ENCODE data around the gene ZNF688.
"Not testable (repeated sequence)": the region's sequence is repeated elsewhere in the genome, so short reads cannot be mapped to it uniquely, and the experiment has no call there.

The ZNF688 gene

GRCh38 chr16:30555315-30556124 is 16.0 kb downstream of the ZNF688 start:
- no peak for DNase-seq

DNA sequence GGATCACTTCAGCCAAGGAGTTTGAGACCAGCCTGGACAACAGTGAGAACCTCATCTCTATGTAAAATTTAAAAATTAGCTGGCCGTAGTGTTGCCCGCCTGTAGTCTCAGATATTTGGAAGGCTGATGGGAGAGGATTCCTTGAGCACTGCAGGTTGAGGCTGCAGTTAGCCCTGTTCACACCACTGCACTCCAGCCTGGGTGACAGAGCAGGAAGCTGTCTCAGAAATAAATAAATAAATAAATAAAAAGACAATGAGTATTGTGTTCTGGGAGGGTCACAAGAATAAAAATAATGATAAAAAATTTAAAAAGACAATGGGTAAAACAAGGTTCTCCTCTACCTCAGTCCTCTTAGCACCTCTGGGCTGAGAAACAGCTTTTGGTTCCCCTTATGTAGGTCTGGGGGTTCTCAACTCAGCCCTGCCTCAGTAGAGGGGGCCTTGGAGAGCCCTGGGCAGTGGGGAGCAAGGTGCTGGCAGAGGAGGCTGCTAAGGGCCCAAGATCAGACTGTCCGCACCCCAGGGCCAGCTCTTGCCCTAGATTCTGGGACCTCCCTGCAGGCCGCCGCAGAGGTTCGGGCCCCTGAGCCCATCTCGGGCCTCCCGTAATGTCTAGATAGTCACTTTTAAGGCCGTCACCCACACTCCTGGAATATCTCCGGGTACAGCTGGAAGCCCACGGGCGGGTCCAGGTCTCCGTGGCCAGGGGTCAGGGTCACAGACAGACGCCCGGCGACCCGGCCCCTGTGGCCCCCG is 16.8 kb downstream of the ZNF688 start:
- no peak for DNase-seq

DNA sequence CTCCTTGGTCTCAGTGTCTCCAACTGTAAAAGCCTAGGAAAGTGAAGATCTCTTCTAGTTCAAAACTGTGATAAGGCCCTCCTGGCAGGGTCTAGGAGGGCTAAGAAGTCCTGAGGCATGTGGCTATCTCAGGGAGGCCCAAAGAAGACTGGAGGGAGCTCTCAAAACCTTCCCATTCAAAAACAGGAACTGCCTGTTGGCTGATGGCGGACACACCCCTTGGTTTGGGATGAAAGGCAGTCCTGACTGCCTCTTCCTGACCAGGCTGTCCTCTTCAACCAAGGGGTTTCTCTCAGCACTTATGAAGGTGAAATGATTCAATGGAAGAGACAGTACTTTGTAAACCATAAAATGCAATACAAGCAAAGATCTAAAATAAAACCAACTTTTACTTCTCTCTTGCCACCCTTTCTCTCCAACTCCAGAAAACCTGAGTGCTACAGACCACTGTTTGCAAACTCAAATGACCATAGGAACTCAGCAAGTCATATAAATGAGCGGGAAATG is 18.1 kb downstream of the ZNF688 start:
- no peak for DNase-seq

- DNase-seq, result no peak
Observed at GRCh38 chr16:30552956-30553355, 18.6 kb downstream of the ZNF688 start.

GRCh38 chr16:30551781-30552180 is 19.7 kb downstream of the ZNF688 start:
- no peak for DNase-seq

GRCh38 chr16:30548416-30549253 is 22.9 kb downstream of the ZNF688 start:
- DNase-seq, result no peak

GRCh38 chr16:30546115-30546514 is 25.4 kb downstream of the ZNF688 start:
- DNase-seq, result no peak

GRCh38 chr16:30543067-30543466 is 28.4 kb downstream of the ZNF688 start:
- DNase-seq, result no peak

- DNase-seq, result no peak
Observed at GRCh38 chr16:30541502-30542329, 29.8 kb downstream of the ZNF688 start.

DNA sequence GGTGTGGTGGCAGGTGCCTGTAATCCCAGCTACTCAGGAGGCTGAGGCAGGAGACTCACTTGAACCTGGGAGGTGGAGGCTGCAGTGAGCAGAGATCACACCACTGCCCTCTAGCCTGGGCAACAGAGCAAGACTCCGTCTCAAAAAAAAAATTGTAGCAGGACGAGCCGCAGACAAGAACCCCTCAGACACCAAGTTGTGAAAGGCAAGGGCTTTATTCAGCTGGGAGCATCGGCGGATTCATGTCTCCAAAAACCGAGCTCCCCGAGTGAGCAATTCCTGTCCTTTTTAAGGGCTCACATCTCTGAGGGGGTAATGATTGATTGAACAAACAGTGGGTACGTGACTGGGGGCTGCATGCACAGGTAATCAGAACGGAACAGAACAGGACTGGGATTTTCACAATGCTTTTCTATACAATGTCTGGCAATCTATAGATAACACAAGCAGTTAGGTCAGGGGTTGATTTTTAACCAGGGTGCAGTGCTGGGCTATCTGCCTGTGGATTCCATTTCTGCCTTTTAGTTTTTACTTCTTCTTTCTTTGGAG is 30.5 kb downstream of the ZNF688 start:
- DNase-seq, result not testable (repeated sequence)

DNA sequence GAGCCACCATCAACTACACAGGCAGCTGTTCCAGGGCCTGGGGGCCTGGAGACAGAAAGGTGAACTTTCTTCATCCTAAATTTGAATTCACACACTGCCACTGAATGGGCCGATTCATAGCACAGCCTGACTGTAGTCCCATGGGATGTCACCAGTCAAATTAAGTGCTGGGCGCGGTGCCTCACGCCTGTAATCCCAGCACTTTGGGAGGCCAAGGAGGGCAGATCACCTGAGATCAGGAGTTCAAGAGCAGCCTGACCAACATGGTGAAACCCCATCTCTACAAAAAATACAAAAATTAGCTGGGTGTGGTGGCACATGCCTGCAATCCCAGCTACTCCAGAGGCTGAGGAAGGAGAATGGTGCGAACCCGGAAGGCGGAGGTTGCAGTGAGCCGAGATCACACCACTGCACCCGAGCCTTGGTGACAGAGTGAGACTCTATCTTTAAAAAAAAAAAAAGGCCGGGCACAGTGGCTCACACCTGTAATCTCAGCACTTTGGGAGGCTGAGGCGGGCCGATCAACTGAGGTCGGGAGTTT is 31.5 kb downstream of the ZNF688 start:
- not testable (repeated sequence) for DNase-seq

DNA sequence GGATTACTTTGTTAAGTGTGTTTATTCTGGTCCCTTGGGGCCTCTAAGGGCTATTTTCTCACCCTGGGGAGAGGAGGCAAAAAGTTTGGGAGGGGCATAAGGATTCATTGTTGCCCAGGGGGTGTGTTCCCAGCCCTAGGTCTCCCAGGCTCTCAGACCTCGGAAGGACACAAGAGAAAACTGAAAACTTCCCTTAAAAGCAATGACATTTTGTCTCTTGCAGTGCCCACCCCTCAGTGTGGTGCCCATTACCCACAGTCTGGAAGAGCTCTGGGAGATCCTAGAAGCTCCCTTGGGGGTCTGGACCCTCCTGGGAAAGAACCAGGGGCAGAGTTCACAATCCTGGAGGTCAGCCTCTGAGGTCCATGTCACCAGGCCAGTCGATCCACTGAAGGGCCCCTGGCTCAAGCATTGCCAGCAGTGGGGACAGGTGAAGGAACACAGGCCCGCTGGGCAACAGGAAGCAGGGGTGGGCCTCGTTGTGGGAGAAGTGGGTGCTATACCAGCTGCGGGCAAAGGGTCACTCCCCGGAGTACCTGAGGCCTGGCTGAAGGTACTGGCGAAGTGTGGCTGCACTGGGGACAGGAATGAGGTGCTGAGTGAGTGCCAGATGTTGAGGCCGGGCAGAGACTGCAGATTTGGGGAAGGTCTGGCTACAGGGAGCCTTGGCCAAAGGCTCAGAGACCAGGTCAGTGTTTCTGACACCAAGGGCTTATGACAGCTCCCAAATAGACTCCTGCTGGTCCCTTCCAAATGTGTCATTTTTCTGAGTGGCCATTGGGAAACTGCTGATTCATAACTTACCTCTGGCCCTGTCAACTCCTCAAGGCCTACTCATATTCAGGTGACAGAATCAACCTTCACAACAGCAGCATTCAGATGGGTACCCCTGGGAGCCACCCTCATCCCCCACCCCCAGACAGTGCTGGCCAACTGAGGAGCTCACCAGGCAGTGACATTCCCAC is 32.2 kb downstream of the ZNF688 start:
- DNase-seq, result no peak

DNA sequence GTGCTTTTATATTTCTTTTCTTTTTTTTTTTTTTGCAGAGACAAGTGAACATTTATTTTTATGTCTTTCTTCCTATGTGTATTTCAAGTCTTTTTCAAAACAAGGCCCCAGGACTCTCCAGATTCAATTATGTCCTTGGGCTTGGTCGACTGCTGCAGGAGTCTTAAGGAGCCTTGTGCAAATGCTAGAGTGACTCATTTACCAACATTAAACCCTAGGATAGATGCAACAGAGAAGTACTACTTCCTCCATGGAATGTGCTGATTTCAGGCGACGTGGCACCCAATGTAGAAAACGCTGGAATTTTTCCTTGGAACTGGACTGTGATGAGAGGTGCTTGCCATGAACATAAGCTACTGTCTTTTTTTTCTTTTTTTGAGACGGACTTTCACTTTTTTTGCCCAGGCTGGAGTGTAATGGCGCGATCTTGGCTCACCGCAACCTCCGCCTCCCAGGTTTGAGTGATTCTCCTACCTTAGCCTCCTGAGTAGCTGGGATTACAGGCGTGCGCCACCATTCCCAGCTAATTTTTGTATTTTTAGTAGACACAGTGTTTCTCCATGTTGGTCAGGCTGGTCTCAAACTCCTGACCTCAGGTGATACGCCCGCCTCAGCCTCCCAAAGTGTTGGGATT is 35.0 kb downstream of the ZNF688 start:
- DNase-seq, result not testable (repeated sequence)

DNA sequence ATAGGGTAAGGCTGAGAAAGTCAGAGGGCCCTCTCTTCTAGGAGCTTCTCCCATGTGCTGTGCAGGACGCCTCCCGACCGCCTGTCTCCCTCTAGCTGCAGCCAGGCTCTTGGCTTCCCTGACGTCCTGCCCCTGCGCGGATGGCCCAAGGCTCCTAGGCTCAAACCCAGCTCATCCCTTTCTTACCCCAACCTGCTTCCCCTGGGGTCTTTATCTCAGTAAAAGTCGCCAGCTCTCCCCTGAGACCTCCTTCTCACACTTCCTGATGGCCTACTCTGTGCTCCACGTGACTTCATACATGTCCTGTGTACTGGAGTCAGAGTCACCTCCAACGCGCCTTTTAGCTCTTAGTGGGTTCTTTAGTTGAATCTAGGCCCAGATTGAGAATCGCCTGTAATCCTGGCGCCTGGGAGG is 35.7 kb downstream of the ZNF688 start:
- peak; percentile 8 to 61 for DNase-seq

GRCh38 chr16:30535106-30535776 is 36.3 kb downstream of the ZNF688 start:
- DNase-seq, result peak in 1 of 2 experiments; percentile 55

- peak; percentile 76 to 88 for DNase-seq
Observed at GRCh38 chr16:30534368-30535105, 37.0 kb downstream of the ZNF688 start, which contains the start of gene ZNF747. Gene ZNF747, minus strand, starts transcription at chr16:30534858. Its CDS starts 179 bp downstream, at chr16:30534679.

GRCh38 chr16:30533748-30534367 is 37.7 kb downstream of the ZNF688 start:
- DNase-seq, result no peak

- no peak for DNase-seq
Observed at GRCh38 chr16:30533146-30533522, 38.4 kb downstream of the ZNF688 start.
